ENCODE measurements around the gene RIN2.

RIN2 gene

DNA sequence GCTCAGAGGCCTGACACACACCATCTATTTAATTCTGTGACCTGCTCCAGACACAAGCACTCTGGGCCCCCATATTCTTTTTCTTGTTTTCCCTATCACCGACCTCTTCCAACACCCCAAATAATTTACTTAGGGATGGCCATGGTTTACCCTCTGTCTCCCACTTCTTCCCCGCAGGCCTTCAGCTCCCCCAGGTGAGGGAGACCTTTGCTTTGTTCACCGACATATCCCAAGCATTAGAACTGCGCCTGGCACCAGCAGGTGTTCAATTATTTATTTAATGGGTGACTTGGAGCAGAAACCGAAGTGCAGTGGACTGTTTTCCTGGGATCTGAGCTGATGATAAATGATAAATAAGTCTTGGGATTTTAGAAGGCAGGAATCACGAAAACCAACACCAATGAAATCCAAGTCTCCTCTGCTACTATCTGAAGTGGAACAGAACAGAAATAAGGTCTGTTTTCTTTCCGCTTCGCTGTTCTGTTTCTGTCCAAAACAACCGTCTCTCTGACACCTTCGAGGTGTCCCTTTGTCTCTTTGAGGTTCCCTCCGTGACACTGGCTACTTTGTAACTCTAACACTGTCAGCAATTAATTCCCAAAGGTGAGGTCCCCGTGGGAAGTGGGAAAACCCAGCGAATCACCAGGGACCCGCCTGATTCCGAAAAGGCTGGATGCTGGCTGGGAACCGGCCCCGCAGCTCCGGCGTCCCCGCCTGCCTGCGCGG is 1.1 kb upstream of the RIN2 start:
- TF ChIP-seq, protein P1, sequence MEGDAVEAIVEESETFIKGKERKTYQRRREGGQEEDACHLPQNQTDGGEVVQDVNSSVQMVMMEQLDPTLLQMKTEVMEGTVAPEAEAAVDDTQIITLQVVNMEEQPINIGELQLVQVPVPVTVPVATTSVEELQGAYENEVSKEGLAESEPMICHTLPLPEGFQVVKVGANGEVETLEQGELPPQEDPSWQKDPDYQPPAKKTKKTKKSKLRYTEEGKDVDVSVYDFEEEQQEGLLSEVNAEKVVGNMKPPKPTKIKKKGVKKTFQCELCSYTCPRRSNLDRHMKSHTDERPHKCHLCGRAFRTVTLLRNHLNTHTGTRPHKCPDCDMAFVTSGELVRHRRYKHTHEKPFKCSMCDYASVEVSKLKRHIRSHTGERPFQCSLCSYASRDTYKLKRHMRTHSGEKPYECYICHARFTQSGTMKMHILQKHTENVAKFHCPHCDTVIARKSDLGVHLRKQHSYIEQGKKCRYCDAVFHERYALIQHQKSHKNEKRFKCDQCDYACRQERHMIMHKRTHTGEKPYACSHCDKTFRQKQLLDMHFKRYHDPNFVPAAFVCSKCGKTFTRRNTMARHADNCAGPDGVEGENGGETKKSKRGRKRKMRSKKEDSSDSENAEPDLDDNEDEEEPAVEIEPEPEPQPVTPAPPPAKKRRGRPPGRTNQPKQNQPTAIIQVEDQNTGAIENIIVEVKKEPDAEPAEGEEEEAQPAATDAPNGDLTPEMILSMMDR (IDR thresholded peaks at IDR 0.05; ENCODE audit: unreplicated experiment in 3 of 3) = no peak
- Mint-ChIP-seq H3K27me3 (ENCODE audit: low read depth) (peaks cover 4% of the 10 kb centered on the region), H3K4me1 (peaks cover 43% of the 10 kb centered on the region), H3K9me3 (no peaks in the 10 kb centered on the region), H3K4me3 (peak overlapping the region; percentile 96 to 98 (median 97)), H3K27ac (peak overlapping the region; percentile 93 to 100 (median 100)), H3K36me3 (ENCODE audit: low read depth) (peaks cover 2% of the 10 kb centered on the region)

DNA sequence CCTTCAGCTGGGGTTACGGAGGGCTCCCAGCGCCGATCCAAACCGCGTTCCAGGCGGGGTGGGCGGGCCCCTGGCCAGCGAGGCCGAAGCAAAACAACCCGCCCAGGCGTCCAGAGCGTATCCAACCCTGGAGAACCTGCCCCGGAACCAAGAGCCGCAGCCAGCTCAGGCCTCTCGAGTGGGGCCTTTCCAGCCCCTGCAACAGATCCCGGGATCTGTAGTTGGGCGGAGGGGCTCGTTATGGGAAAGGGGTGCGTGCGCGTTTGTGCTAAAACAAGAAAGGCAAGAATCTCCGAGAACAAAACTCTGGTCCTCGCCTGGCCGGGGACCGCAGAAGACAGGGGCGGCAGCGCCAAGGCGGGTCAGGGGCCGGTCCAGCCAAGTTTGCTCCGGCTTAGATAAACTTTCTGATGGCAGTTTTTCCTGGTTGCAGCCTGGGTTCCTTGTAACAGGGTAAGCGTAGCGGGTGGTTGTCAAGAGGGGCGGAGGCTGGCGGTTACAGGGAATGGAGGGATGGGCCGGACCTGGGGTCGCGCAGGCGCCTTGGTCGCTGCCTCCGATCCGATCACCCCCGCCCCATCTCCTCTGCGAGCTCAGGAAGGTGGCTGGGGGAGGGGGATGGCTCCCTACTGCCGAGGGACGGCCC is 448 bp upstream of the RIN2 start:
- peaks cover 50% of the 10 kb centered on the region for H3K4me1 Mint-ChIP-seq
- peak overlapping the region; percentile 93 to 100 (median 100) for H3K27ac Mint-ChIP-seq
- H3K4me3 Mint-ChIP-seq = peak overlapping the region; percentile 96 to 98 (median 97)
- H3K9me3 Mint-ChIP-seq = no peaks in the 10 kb centered on the region
- H3K27me3 Mint-ChIP-seq (ENCODE audit: low read depth) = no peaks in the 10 kb centered on the region
- TF ChIP-seq, protein P1 (IDR thresholded peaks at IDR 0.05; ENCODE audit: unreplicated experiment in 3 of 3) = no peak
- peaks cover 9% of the 10 kb centered on the region for H3K36me3 Mint-ChIP-seq (ENCODE audit: low read depth)

DNA sequence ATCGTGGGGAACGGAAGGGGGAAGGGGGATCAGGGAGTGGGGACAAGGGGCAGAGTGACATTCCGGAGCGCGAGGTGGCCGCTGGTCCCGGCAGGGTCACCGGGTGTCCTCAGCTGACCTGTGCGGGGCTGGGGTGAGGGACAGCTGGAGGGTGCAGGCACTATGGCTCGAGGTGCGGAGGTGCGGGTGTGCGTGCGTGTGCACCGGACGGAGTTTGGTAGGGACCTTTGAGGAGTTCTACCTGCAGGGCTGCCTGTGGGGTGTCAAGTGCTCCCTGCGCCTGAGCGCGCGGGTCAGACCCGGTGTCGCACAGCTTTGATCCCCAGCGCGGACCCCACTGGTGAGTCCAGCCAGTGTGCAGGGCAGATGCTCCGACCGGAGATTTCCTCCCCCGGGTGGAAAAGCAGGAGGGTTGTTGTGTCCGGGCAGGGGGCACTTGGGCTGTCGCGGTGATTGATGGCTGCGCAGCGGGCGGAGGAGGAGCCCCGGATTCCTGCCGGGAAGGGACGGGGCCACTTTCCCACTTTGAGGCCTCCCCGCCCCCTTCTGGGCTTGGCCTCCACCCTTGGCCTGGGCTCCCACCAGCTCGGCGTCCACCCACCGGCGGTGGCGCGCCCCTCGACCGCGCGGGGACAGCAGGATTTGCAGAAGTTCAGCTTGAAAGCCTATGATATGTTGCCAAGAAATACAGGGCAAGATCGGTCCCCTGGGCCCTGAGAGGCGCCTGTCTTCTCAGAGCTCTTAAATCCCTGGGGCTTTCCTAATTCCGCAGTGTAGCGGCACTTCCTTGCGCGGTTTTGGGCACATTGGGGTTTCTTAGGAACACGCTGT is 658 bp downstream of the RIN2 start:
- peaks cover 9% of the 10 kb centered on the region for H3K36me3 Mint-ChIP-seq (ENCODE audit: low read depth)
- H3K27ac Mint-ChIP-seq = peak overlapping the region; percentile 93 to 100 (median 100)
- H3K9me3 Mint-ChIP-seq = no peaks in the 10 kb centered on the region
- TF ChIP-seq, protein P1 (IDR thresholded peaks at IDR 0.05; ENCODE audit: unreplicated experiment in 3 of 3) = no peak
- H3K4me1 Mint-ChIP-seq = peaks cover 52% of the 10 kb centered on the region
- H3K4me3 Mint-ChIP-seq = peak overlapping the region; percentile 96 to 98 (median 97)
- H3K27me3 Mint-ChIP-seq (ENCODE audit: low read depth) = no peaks in the 10 kb centered on the region

DNA sequence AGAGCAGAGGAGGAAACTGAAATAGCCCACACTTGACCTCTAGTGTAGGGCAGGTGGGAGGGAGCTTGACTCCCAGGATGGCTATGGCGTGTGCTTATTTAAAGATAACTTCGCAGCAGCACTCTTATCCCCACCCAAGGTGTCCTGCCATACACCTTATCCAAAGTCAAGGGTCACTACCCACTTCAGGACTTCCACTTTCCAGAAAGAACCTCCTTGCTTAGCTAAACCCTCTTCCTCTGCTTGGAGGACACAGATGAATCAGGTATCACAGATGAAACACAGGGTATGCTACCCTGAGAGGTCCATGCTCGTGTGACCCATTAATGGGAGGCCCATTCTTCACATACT is 2.3 kb downstream of the RIN2 start:
- Mint-ChIP-seq H3K36me3 (ENCODE audit: low read depth) (peaks cover 9% of the 10 kb centered on the region), H3K27me3 (ENCODE audit: low read depth) (no peaks in the 10 kb centered on the region), H3K9me3 (no peaks in the 10 kb centered on the region), H3K4me3 (peak overlapping the region; percentile 65 to 98 (median 72)), H3K4me1 (peaks cover 62% of the 10 kb centered on the region), H3K27ac (peak overlapping the region; percentile 86 to 100 (median 93))
- TF ChIP-seq, protein P1 (IDR thresholded peaks at IDR 0.05; ENCODE audit: unreplicated experiment in 3 of 3) = no peak

DNA sequence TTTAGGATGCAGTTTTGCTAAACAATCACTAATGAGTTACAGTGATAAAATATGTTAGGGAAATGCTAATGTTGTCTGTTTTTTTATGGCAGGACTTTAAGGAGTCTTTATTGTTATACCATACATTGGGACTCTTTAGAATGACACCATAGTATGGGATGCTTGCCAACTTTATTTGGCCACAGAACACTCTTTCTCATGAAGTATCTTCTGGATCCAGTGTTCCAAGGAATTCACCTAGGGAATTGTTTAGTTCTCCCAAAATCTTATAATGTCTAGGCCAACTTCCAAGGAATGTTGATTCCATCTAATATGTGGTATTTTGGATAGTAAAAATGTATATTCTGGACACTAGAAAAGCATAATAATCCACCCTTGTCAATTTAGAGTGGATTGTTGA is 3.3 kb downstream of the RIN2 start:
- no peaks in the 10 kb centered on the region for H3K9me3 Mint-ChIP-seq
- H3K4me3 Mint-ChIP-seq = peak overlapping the region in 2 of 3 experiments; percentile 55 to 98
- H3K36me3 Mint-ChIP-seq (ENCODE audit: low read depth) = peaks cover 9% of the 10 kb centered on the region
- H3K27ac Mint-ChIP-seq = peak overlapping the region; percentile 86 to 100 (median 93)
- peaks cover 62% of the 10 kb centered on the region for H3K4me1 Mint-ChIP-seq
- no peaks in the 10 kb centered on the region for H3K27me3 Mint-ChIP-seq (ENCODE audit: low read depth)
- TF ChIP-seq, protein P1 (IDR thresholded peaks at IDR 0.05; ENCODE audit: unreplicated experiment in 3 of 3) = no peak

All from nephron (organoid).